IMR-90 (cell line): ENCODE results near the gene MSH2. TPM values are rescaled to one million over a fixed set of nuclear protein-coding genes. Genes with fewer than 3 reads are reported as not detected.

Source experiments
- ATAC-seq: fragments of 200-7000 bp; cut with Tn5 transposase; 2 replicates; pipeline ENCODE4 v1.9.1; 2020; ENCODE audit warnings: low read depth, mild to moderate bottlenecking, moderate library complexity
- BruUV-seq: library from RNA; stranded (reverse); fragments of 400-500 nt; replicated peaks from 2 replicates; lab custom pipeline; 2021; lab: Mats Ljungman, UMichigan
- CTCF ChIA-PET: fragments of 300-600 bp; formaldehyde crosslinking; extraction: SDS; loops from one replicate; lab custom pipeline; 2021; ENCODE audit warnings: antibody characterized with exemption; lab: Yijun Ruan, JAX
- POLR2A ChIA-PET: fragments of 300-600 bp; sonication (Branson Sonifier 250); formaldehyde crosslinking; loops from one replicate; lab custom pipeline; 2022; ENCODE audit warnings: antibody characterized with exemption; ENCODE audit not compliant: unreplicated experiment; lab: Charles Lee
- DNase-seq: peaks from one replicate; pipeline ENCODE4 v3.0.0; 2013
- H2AFZ ChIP-seq: replicated peaks from 2 replicates; pipeline ENCODE3; 2013; ENCODE audit warnings: low read length, mild to moderate bottlenecking; ENCODE audit not compliant: poor library complexity
- H2AK5ac ChIP-seq: 2 replicates; pipeline ENCODE4 v1.6.1; 2013; ENCODE audit warnings: low read depth, low read length, inconsistent platforms
- H2AK9ac ChIP-seq: replicated peaks from 2 replicates; pipeline ENCODE3; 2013; ENCODE audit warnings: mild to moderate bottlenecking, low read depth, low read length, moderate library complexity; ENCODE audit not compliant: poor library complexity
- H2BK120ac ChIP-seq: 2 replicates; pipeline ENCODE4 v1.6.1; 2013; ENCODE audit warnings: low read depth, low read length, inconsistent platforms
- H2BK15ac ChIP-seq: 3 replicates; pipeline ENCODE4 v1.6.1; 2013; ENCODE audit warnings: low read depth, low read length, inconsistent platforms
- H2BK20ac ChIP-seq: 2 replicates; pipeline ENCODE4 v1.6.1; 2013; ENCODE audit warnings: low read depth, mild to moderate bottlenecking, inconsistent platforms, low read length, moderate library complexity
- H2BK5ac ChIP-seq: 2 replicates; pipeline ENCODE4 v1.6.1; 2013; ENCODE audit warnings: mild to moderate bottlenecking, low read depth, low read length, inconsistent platforms; ENCODE audit not compliant: poor library complexity, severe bottlenecking
- H3K14ac ChIP-seq: replicated peaks from 2 replicates; pipeline ENCODE4 v1.6.1; 2013; ENCODE audit warnings: low read depth, low read length, inconsistent platforms
- H3K18ac ChIP-seq: 2 replicates; pipeline ENCODE4 v1.6.1; 2013; ENCODE audit warnings: low read depth, low read length, control low read depth
- H3K23ac ChIP-seq: 2 replicates; pipeline ENCODE4 v1.6.1; 2013; ENCODE audit warnings: low read depth, low read length, inconsistent platforms
- H3K27ac ChIP-seq: 2 replicates; pipeline ENCODE4 v1.5.1; 2013; ENCODE audit warnings: mild to moderate bottlenecking, control low read depth, low read length; ENCODE audit not compliant: insufficient read depth
- H3K27me3 ChIP-seq: 2 replicates; pipeline ENCODE4 v1.6.1; 2013; ENCODE audit warnings: low read length; ENCODE audit not compliant: control insufficient read depth, insufficient read depth
- H3K36me3 ChIP-seq: 2 replicates; pipeline ENCODE4 v1.6.1; 2013; ENCODE audit warnings: low read length, mixed read lengths; ENCODE audit not compliant: control insufficient read depth, insufficient read depth
- H3K4ac ChIP-seq: 2 replicates; pipeline ENCODE4 v1.6.1; 2013; ENCODE audit warnings: low read depth, low read length, inconsistent platforms
- H3K4me1 ChIP-seq: 2 replicates; pipeline ENCODE4 v1.6.1; 2013; ENCODE audit warnings: low read length, mixed read lengths; ENCODE audit not compliant: control insufficient read depth, insufficient read depth
- H3K4me2 ChIP-seq: 2 replicates; pipeline ENCODE4 v1.6.1; 2013; ENCODE audit warnings: low read depth, mild to moderate bottlenecking, control low read depth, low read length, moderate library complexity
- H3K4me3 ChIP-seq: 2 replicates; pipeline ENCODE4 v1.5.1; 2013; ENCODE audit warnings: low read depth, mild to moderate bottlenecking, control low read depth, low read length, moderate library complexity; ENCODE audit not compliant: insufficient read depth
- H3K56ac ChIP-seq: 2 replicates; pipeline ENCODE4 v1.6.1; 2013; ENCODE audit warnings: low read length, inconsistent platforms; ENCODE audit not compliant: insufficient read depth; ENCODE audit errors: extremely low read depth
- H3K79me1 ChIP-seq, 2 experiments: 2 replicates each; pipeline ENCODE4 v1.6.1; 2013; ENCODE audit warnings: low read length in 2 of 2, inconsistent platforms in 1 of 2, low read depth in 1 of 2
- H3K9ac ChIP-seq: 2 replicates; pipeline ENCODE4 v1.6.1; 2013; ENCODE audit warnings: low read depth, low read length, control low read depth
- H3K9me1 ChIP-seq: 2 replicates; pipeline ENCODE4 v1.6.1; 2013; ENCODE audit warnings: low read length, inconsistent platforms; ENCODE audit not compliant: insufficient read depth
- H3K9me3 ChIP-seq: 2 replicates; pipeline ENCODE4 v1.6.1; 2013; ENCODE audit warnings: low read length; ENCODE audit not compliant: control insufficient read depth, insufficient read depth
- H4K20me1 ChIP-seq: 2 replicates; pipeline ENCODE4 v1.6.1; 2013; ENCODE audit warnings: low read length, inconsistent platforms; ENCODE audit not compliant: insufficient read depth
- H4K5ac ChIP-seq: 2 replicates; pipeline ENCODE4 v1.6.1; 2013; ENCODE audit warnings: mild to moderate bottlenecking, low read depth, low read length, control low read depth
- H4K8ac ChIP-seq, 2 experiments: 2 replicates each; pipeline ENCODE4 v1.6.1; 2013; ENCODE audit warnings: low read depth in 2 of 2, low read length in 2 of 2, control low read depth in 1 of 2, inconsistent platforms in 1 of 2
- H4K91ac ChIP-seq: 2 replicates; pipeline ENCODE4 v1.6.1; 2013; ENCODE audit warnings: low read depth, low read length, inconsistent platforms; ENCODE audit not compliant: insufficient read depth
- FOS ChIP-seq: fragments of 150-350 bp; IDR thresholded peaks from 2 replicates; pipeline ENCODE4 v1.6.1; 2016; ENCODE audit warnings: low read depth, low read length
- MAZ ChIP-seq: IDR thresholded peaks from 2 replicates; pipeline ENCODE4 v1.6.1; 2012; ENCODE audit warnings: low read depth, mild to moderate bottlenecking, low read length, improper control_type of control experiment, moderate library complexity, borderline replicate concordance
- MXI1 ChIP-seq: IDR thresholded peaks from 2 replicates; pipeline ENCODE4 v1.6.1; 2012; ENCODE audit warnings: low read depth, mild to moderate bottlenecking, low read length, moderate library complexity, borderline replicate concordance
- WGBS, 2 experiments: methylation state at CpG; one replicate each; pipeline versions ENCODE4 v1.1.5 to v1.1.7; 2013; ENCODE audit warnings: missing lambda C conversion rate in 2 of 2; ENCODE audit not compliant: insufficient read length in 1 of 2; ENCODE audit errors: extremely low coverage in 2 of 2; 5-methylcytosine and 5-hydroxymethylcytosine counted together
- dilution Hi-C: fragments of 300-500 bp; cut with HindIII; formaldehyde crosslinking; loops from one replicate; pipeline ENCODE4 v1.14.3; 2018; ENCODE audit warnings: low sequenced_read_pairs; ENCODE audit not compliant: unreplicated experiment
- in situ Hi-C: fragments of 300-500 bp; cut with MboI; formaldehyde crosslinking; loops from 3 replicates; pipeline ENCODE4 v1.14.3; 2019; ENCODE audit warnings: low sequenced_read_pairs, inconsistent platforms, mixed read lengths
- intact Hi-C: fragments of 100-400 bp; cut with micrococcal nuclease; formaldehyde crosslinking; loops from 2 replicates; pipeline ENCODE4 v1.10.0; 2022
- polyA plus RNA-seq, 3 experiments: library from polyadenylated mRNA; depleted of rRNA; stranded (reverse); fragments of >200 nt; gene quantifications; 2 replicates each; pipeline ENCODE4 v1.2.3, GENCODE V29; 2012; ENCODE audit warnings: low replicate concordance in 1 of 3
- total RNA-seq: library from RNA; depleted of rRNA; stranded (reverse); fragments of >200 nt; gene quantifications from 2 replicates; pipeline ENCODE4 v1.2.3, GENCODE V29; 2012

Gene MSH2
- total and polyA plus RNA-seq, 2 of the 4 experiments (the other 2 are of a cell fraction), result 13.8 to 22.6 TPM

GRCh38 chr2:47512581-47513083 is 109.7 kb downstream of the MSH2 start:
- Histone ChIP-seq H3K9me3 (peaks cover 3% of the 10 kb centered on the region; the same call in 1 of the 2 replicates), H2AK5ac (no peak overlapping the region), H2BK120ac (peak overlapping the region; percentile 64), H3K23ac (peak overlapping the region; percentile 70; the same call in 1 of the 2 replicates), H4K20me1 (no peaks in the 10 kb centered on the region), H3K4ac (peak overlapping the region; percentile 78), H3K9ac (no peak overlapping the region), H3K36me3 (no peaks in the 10 kb centered on the region), H4K91ac (peak overlapping the region; percentile 21; the same call in 1 of the 2 replicates), H3K27me3 (peaks cover 11% of the 10 kb centered on the region), H3K56ac (no peak overlapping the region), H3K9me1 (peaks cover 11% of the 10 kb centered on the region; the same call in 1 of the 2 replicates), H3K27ac (no peak overlapping the region), H3K14ac (peak overlapping the region; percentile 84), H2AFZ (peak overlapping the region; percentile 82), H4K5ac (peak overlapping the region; percentile 60), H4K8ac (peak overlapping the region; percentile 81 to 91), H2AK9ac (peak overlapping the region; percentile 3), H3K4me3 (no peak overlapping the region), H3K79me1 (no peaks in the 10 kb centered on the region), H3K4me1 (peaks cover 4% of the 10 kb centered on the region), H3K18ac (peak overlapping the region; percentile 7; the same call in 1 of the 2 replicates), H2BK20ac (peak overlapping the region; percentile 68), H2BK5ac (no peak overlapping the region), H2BK15ac (no peak overlapping the region), H3K4me2 (no peak overlapping the region)
- ATAC-seq (peak; percentile 82), DNase-seq (peak; percentile 64)
- ChIA-PET CTCF (interaction anchor here (0.7 to 1.4 kb wide), 3 partner anchors 8 to 22 kb away, joined by 3 to 4 read pairs (median 3); no protein-coding TSS in a partner anchor), POLR2A (interaction anchor here (0.5 kb wide), 1 partner anchor 52 kb away, joined by 6 read pairs; no protein-coding TSS in a partner anchor)
- WGBS, 2 experiments, result no CpG with 5 or more reads among the region's 1 CpG
- no TSS peak for BruUV-seq
- in situ Hi-C loops (no loop called here), dilution Hi-C loops (no loop called here), intact Hi-C loops (no loop called here)
- no peak for TF ChIP-seq FOS
- no peak for TF ChIP-seq MXI1
- TF ChIP-seq MAZ, result 0 out of 2 replicates have a peak, but pooled peaks have one; percentile 23
